ENCODE measurements around the gene NSUN2.

GRCh38 chr5:6637022-6637421 is 4.2 kb upstream of the NSUN2 start:
- TF ChIP-seq POLR2A (IDR thresholded peaks at IDR 0.05; ENCODE audit: low read depth, low read length), result no peak
- no peak for TF ChIP-seq POLR2AphosphoS5 (IDR thresholded peaks at IDR 0.05; ENCODE audit: low read depth, low read length)
